Measurements from ENCODE around the gene CRYBG1.
"Not testable (repeated sequence)": the region's sequence is repeated elsewhere in the genome, so short reads cannot be mapped to it uniquely, and the experiment has no call there.

Gene CRYBG1

DNA sequence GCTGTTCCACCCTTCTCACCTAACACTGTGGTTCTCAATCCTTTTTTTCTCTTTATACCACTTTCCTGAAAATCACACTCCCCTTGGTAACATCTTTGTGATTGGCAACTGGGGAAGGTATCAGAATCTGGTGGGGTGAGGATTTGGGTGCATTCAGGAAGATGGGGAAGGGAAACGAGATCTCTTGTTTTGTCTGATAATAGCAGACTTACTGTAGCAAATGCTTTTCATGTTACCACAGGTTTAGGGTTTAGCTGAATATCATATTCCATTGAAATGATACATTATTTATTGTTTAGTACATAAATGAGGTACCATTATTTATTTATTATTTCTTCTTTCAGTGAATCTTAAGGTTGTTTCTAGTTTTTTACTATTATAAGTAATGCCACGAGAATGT, 168.0 kb downstream of the CRYBG1 start:
- DNase-seq = no peak

DNA sequence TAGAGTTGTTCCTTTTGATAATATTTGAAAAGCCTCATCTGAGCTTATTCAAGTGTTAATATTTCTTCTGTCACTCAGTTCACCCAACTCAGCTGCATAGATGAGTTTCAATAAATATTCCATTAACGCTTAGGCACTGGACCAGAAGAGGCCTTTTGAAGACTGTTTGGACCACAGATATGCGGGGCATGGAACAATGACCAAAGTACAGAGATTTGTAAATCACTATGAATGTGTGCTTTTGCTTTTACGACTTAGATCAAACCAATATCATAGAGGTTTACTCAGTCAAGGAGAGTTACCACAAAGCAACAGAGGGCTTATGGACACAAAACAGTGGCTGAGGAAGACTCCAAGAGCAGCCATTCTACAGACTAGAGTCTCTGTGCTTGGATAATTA, 168.9 kb downstream of the CRYBG1 start:
- no peak for DNase-seq

DNA sequence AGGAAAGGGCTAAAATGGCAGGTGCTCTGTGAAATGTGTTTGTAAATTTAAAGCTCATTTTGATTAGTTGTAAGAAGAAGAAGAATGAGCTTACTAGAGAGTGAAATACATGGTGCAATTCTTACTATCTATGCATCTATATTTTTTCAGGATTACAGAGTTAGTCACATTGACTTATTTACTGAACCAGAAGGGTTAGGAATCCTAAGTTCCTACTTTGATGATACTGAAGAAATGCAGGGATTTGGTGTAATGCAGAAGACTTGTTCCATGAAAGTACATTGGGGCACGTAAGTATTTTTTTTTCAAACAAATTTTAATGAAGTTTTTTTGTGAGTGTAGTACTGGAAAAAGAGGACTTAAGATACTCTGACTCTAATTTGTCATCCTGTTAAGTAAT, 169.5 kb downstream of the CRYBG1 start:
- DNase-seq = no peak

DNA sequence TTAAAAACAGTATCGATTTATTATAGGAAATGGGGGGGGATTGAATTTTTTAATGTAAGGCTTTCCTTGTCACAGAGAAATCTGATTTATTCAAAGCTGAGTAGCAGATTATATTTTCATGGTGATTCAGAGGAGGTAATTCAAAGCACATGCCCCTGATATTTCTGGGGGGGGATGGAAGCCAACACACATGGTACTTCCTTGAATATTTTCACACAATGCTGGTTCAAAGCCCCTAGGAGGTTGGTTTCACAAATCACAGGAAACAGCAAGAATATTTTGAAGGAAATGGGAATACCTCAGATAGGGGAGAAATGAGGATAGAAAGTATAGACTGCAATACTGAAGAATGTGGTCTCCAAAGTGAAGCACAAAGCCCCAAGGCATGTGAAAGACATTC, 170.0 kb downstream of the CRYBG1 start:
- no peak for DNase-seq

DNA sequence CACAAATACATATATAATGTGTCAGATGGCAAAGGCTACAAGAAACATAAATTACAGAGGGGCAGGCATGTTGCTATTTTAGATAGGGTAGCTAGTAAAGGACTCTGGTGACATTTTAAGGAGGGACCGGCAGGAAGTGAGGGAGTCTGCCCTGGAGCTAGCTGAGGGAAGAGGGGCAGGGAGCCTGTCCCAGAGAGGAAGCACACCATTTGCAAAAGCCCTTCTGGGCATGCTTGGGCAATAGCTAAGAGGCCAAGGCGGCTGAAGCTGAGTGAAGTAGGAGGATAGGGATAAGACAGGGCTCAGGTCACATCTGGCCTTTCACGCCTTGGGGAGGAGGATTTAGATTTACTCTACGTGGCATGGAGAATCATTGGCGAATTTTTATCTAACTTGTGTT, 172.5 kb downstream of the CRYBG1 start:
- DNase-seq = no peak

DNA sequence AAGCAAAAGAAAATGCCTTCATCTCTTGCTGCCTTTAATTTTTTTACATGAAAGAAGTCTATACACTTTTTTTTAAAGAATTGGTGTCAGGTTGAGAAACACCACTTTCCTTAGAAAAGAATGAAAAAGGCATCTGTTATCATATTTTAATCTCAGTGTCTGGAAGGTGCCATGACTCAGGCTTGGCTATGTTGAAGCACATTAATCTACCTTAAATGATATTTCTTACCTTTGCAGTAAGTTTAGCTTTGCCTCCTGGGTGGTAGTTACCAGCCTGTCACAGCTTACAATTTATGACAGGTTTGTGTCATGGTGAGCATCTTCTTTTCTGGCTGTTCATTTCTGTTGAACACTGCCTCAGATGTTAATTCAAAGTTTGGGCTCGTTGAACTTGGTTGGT, 173.5 kb downstream of the CRYBG1 start:
- no peak for DNase-seq

- no peak for DNase-seq
These were observed 174.1 kb downstream of the CRYBG1 start for GRCh38 chr6:106534564-106534982.

GRCh38 chr6:106535012-106535411, 174.5 kb downstream of the CRYBG1 start:
- DNase-seq = no peak

- DNase-seq = no peak
These were observed 175.8 kb downstream of the CRYBG1 start for GRCh38 chr6:106536357-106536756.

DNA sequence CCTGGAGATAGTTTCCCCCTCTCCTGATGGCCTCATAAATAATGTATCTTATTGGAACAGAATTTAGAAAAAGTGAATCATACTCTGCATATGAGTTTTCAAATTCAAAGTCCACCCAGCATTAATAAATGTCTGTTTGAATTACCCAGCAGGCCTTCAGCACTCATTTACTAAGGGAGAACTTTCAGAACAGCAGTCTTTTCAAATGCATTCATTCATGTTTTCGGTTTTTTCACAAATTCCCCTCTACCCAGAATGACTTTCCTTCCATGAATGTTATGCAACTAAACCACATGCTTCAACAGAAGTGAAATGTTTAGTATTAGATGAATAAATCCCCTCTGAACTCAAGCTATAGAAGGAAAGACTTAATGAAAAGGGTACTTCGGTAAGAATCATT, 176.3 kb downstream of the CRYBG1 start:
- no peak for DNase-seq

DNA sequence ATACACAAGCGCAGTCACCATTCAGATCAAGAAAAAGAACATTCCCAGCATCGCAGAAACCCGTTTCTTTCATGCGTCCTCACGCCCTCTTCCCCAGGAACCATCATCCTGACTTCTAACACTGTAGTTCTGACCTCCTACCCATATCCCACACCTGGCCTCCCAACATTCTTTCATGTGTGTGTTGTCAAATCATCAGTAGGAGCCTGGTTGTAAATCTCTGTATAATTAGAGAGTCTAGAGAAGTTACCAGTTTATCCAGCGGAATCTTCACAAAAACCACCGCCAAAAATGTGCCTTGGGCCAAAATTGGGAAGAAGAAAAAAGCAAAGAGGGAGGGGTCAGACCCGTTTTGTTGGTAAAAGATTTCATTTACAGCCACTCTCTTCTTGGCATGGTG, 177.1 kb downstream of the CRYBG1 start:
- no peak for DNase-seq

DNA sequence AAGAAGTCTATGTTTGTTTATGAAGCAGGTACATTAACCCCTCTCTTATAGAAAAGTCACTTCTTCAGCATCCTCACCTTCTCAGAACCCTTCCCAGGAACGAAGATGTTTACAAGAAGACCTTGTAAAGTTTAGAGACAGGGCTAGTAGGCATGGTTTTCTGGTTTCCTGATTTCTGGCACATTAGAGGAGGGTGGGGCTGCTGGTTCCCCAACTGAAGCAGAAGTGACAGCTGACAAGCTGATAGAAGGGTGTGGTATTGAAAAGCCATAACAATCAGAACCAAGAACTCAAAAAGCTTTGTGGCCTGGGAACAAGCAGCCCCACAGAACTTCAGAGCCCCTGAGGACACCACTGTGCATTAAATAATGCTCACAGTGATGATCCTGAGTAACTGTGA, 177.6 kb downstream of the CRYBG1 start:
- no peak for DNase-seq

DNA sequence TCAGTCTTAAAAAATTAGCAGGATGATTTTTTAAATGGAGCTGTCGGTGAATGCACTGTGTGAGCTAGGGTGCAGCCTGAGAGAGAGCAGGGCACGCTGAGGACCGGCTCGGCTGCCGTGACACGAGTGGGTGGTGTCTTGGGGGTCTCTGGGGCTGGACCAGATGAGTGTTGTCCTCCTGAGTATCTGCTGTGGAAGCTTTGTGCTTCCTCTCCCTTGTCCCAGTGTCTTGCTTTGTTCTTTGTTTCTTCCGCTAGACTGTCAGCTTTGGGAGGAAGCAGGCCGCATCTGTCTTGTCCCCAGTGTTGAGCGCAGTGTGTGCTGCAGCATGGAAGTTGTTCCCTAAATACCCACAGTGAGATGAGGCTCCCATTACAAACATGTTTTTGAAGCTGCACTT, 179.4 kb downstream of the CRYBG1 start:
- no peak for DNase-seq

DNA sequence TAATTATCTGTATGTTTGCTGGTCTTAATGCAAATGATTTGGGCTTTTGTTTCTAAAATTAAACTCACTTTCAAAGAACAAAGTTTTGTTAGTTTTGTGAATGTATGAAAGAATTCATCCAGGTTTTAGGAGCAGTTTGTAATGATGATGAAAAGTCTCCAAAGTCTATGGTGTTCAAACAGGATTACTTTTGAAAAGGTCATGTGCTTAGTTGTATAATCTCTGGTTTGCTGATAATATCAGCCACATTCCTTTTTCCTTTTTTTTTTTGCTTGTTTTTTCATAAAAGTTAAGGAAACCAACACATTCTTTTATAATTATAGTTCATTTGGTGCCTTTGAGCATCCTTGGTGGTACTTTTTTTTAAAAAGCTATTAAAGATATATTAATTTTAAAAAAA, 179.9 kb downstream of the CRYBG1 start:
- no peak for DNase-seq

DNA sequence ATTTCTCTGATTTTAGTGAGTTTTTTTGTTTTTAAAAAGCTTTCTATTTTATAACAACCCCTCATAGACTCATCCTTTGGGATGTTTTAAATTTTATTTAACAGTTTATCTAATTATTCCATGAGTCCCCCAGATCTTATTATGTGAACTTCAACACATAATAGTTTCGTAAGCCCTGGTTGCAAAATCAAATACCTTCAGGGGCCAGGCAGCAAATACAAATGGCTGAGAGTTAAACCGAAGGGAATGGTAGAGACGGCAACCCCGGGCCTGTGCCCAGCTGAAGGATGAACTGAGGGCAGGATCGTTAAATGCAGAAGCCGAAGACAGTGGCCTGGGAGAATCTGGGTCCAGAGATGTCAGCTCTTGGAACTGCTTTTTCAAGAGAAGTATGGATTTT, 180.4 kb downstream of the CRYBG1 start:
- DNase-seq = no peak

DNA sequence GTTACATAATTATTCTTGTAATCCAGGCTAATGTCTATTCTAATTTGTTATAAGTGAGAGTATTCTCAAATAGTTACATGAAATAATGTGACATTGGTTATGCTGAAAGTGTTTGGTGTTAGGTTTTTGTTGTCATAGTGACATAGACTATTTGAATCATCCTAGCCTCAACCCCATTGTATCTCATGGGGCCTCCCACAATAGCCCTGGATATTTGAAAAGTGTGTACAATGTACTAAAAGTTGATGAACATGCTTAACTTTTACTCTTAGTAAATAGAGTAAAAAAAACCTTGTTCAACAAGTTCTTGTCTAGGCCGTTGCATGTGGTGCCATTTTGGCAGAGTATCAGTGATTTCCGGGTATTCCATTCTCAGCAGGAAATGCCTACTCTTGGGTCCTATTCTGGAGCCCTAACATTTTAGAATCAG, 185.8 kb downstream of the CRYBG1 start:
- no peak for DNase-seq

GRCh38 chr6:106546691-106547414, 186.3 kb downstream of the CRYBG1 start:
- peak; percentile 48 for DNase-seq

GRCh38 chr6:106547601-106548453, 187.3 kb downstream of the CRYBG1 start:
- no peak for DNase-seq

- not testable (repeated sequence) for DNase-seq
These were observed 188.5 kb downstream of the CRYBG1 start for GRCh38 chr6:106548926-106549455.

DNA sequence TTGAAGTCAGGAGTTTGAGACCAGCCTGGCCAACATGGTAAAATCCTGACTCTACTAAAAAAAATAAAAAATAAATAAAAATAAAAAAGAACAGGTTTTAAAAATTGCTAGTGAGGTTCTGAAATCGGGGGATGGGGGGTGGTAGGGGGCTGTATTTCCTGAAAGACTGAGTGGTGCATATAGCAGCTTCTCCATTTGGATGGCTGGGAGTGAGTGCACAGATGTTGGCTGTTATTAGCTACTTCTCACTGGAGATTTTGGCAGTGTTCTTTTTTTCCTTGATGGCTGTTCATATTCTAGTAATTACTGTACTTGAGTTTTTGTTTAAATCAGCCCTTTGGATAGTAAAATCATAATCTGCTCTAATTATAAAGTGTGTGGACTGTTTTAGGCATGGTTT, 189.0 kb downstream of the CRYBG1 start:
- DNase-seq = no peak

GRCh38 chr6:106551155-106551554, 190.6 kb downstream of the CRYBG1 start:
- DNase-seq = no peak

GRCh38 chr6:106553440-106553839, 192.9 kb downstream of the CRYBG1 start:
- no peak for DNase-seq

GRCh38 chr6:106555767-106556166, 195.2 kb downstream of the CRYBG1 start:
- no peak for DNase-seq

GRCh38 chr6:106556368-106556960, 195.9 kb downstream of the CRYBG1 start:
- DNase-seq = no peak
